Astrocyte of the cerebellum (primary cell): ENCODE results near the gene TTC32.
"Not testable (repeated sequence)": the region's sequence is repeated elsewhere in the genome, so short reads cannot be mapped to it uniquely, and the experiment has no call there.

Source experiments
- DNase-seq: peaks from one replicate; pipeline ENCODE4 v3.0.0-alpha.2; 2011; ENCODE audit warnings: low read depth
- H3K4me3 ChIP-seq: 2 replicates; pipeline ENCODE4 v1.5.1; 2011; ENCODE audit warnings: mild to moderate bottlenecking, low read depth, low read length, moderate library complexity
- CTCF ChIP-seq: IDR thresholded peaks from 2 replicates; pipeline ENCODE4 v1.5.1; 2012; ENCODE audit warnings: low read length, low read depth, moderate library complexity, mild to moderate bottlenecking; ENCODE audit errors: missing control alignments
- in situ Hi-C: cut with HindIII; loops from 2 replicates; pipeline ENCODE4 v1.10.0; 2017; ENCODE audit warnings: low sequenced_read_pairs

The TTC32 gene

GRCh38 chr2:19883971-19884720 is 17.6 kb downstream of the TTC32 start:
- no peak for TF ChIP-seq CTCF
- no peak overlapping the region for H3K4me3 ChIP-seq
- in situ Hi-C loops: no loop called here
- no peak for DNase-seq

GRCh38 chr2:19883486-19883885 is 18.3 kb downstream of the TTC32 start:
- H3K4me3 ChIP-seq: no peak overlapping the region
- no peak for DNase-seq
- in situ Hi-C loops: no loop called here
- no peak for TF ChIP-seq CTCF

GRCh38 chr2:19882286-19882685 is 19.5 kb downstream of the TTC32 start:
- no peak for TF ChIP-seq CTCF
- no peak for DNase-seq
- in situ Hi-C loops: no loop called here
- no peak overlapping the region for H3K4me3 ChIP-seq

GRCh38 chr2:19881908-19882265 is 19.9 kb downstream of the TTC32 start:
- TF ChIP-seq CTCF: no peak
- H3K4me3 ChIP-seq: no peak overlapping the region
- in situ Hi-C loops: no loop called here
- DNase-seq: no peak

- in situ Hi-C loops: no loop called here
- DNase-seq: no peak
- no peak for TF ChIP-seq CTCF
- H3K4me3 ChIP-seq: no peak overlapping the region
Observed at GRCh38 chr2:19881221-19881907, 20.4 kb downstream of the TTC32 start.

GRCh38 chr2:19880191-19880590 is 21.6 kb downstream of the TTC32 start:
- in situ Hi-C loops, H3K4me3 ChIP-seq, DNase-seq: not testable (repeated sequence)

- no peak for TF ChIP-seq CTCF
- no peak overlapping the region for H3K4me3 ChIP-seq
- in situ Hi-C loops: no loop called here
- DNase-seq: no peak
Observed at GRCh38 chr2:19879120-19879519, 22.7 kb downstream of the TTC32 start.
